Heart right ventricle (tissue), 16 donors: ENCODE data around the gene COL16A1. TPM values are rescaled to one million over a fixed set of nuclear protein-coding genes. Genes with fewer than 3 reads are reported as not detected.
A peak's percentile ranks its signal among the peaks of the same experiment; 100 is the strongest.

Experiments used
- ATAC-seq, 8 donors: fragments of 200-7000 bp; cut with Tn5 transposase; one replicate each; pipeline ENCODE4 v1.9.1; 2020; ENCODE audit warnings: mild to moderate bottlenecking in 8 of 8, moderate library complexity in 8 of 8, moderate number of reproducible peaks in 1 of 8
- DNase-seq, 2 donors: peaks; one replicate each; pipeline ENCODE4 v3.0.0-alpha.2; 2020
- H3K27ac ChIP-seq, 10 donors: fragments of 200-600 bp; sonication (generic) in 2 of 10; one replicate each; pipeline versions ENCODE4 v1.5.0 to v1.8.0; 2020 to 2022; ENCODE audit warnings: mild to moderate bottlenecking in 3 of 10
- H3K27me3 ChIP-seq, 7 donors: fragments of 200-600 bp; one replicate each; pipeline ENCODE4 v1.8.0; 2021 to 2022; ENCODE audit warnings: mild to moderate bottlenecking in 2 of 7
- H3K36me3 ChIP-seq, 9 donors: fragments of 200-600 bp; sonication (generic) in 1 of 9; one replicate each; pipeline versions ENCODE4 v1.5.0 to v1.8.0; 2020 to 2022; ENCODE audit warnings: mild to moderate bottlenecking in 2 of 9
- H3K4me1 ChIP-seq, 9 donors: fragments of 200-600 bp; sonication (generic) in 1 of 9; one replicate each; pipeline versions ENCODE4 v1.5.0 to v1.8.0; 2020 to 2022; ENCODE audit warnings: mild to moderate bottlenecking in 4 of 9
- H3K4me3 ChIP-seq, 10 donors: fragments of 200-600 bp; sonication (generic) in 2 of 10; one replicate each; pipeline versions ENCODE4 v1.5.0 to v1.8.0; 2020 to 2022; ENCODE audit warnings: mild to moderate bottlenecking in 7 of 10, moderate library complexity in 2 of 10
- H3K9me3 ChIP-seq, 11 donors: fragments of 200-600 bp in 10 of 11; sonication (generic) in 2 of 11; one replicate each; pipeline versions ENCODE4 v1.5.0 to v1.8.0; 2013 to 2022; ENCODE audit warnings: mild to moderate bottlenecking in 2 of 11, control low read depth in 1 of 11, moderate library complexity in 1 of 11
- CTCF ChIP-seq, 9 donors: fragments of 200-600 bp; sonication (generic) in 2 of 9; IDR thresholded peaks; one replicate each; pipeline versions ENCODE4 v1.5.0 to v1.8.0; 2021 to 2022; ENCODE audit warnings: antibody characterized with exemption in 9 of 9, mild to moderate bottlenecking in 5 of 9, moderate library complexity in 1 of 9
- WGBS, 2 donors: extraction: QIAGEN DNeasy Blood & Tissue Kit; methylation state at CpG; one replicate each; pipeline ENCODE4 v1.1.7; 2013; ENCODE audit warnings: inconsistent platforms in 1 of 2; 5-methylcytosine and 5-hydroxymethylcytosine counted together
- intact Hi-C, 10 donors: fragments of 100-400 bp; cut with DNase I; formaldehyde crosslinking; loops; one replicate each; pipeline versions ENCODE4 v1.11.1 to v1.14.2; 2022
- polyA plus RNA-seq, 2 donors: library from polyadenylated mRNA; stranded (reverse); fragments of 200-250 nt; gene quantifications; one replicate each; pipeline ENCODE4 v1.2.3, GENCODE V29; 2013
- total RNA-seq, 10 donors: library from RNA; stranded (reverse); fragmentation: NEBNext Ultra II Directional in 3 of 10; extraction: Animal tissue kit (Norgen Biotek cat#: 25700) in 3 of 10; gene quantifications; one replicate each; pipeline versions ENCODE4 v1.2.1 to v1.2.4, GENCODE V29; 2021 to 2023
- donor health status: Arrhythmogenic right ventricular cardiomyopathy.
- donor health status: ischemic (EF 13 %, LVEDD 7.1; RV severe dilation, severe dysfunction).
- donor health status: healthy with polysubstance abuse.
- donor health status: DM: no; HTN: yes; CAD: no.
- donor health status: DM: no; HTN: no; CAD: no.
- donor health status: ischemic (EF 25% LVEDD 6.9; RV normal size, moderate dysfunction).
- donor health status: ischemic (EF 25% LVEDD 5.7; RV mildly dilated, moderate dysfunction).
- donor health status: healthy.
- donor health status: DM: yes; HTN: yes; CAD: no.
- donor health status: Ischemic cardiomyopathy.
- donor health status: ischemic (EF 35%, LVEDD 5.7; RV mildly dilated, moderate dysfunction).
- donor health status: nonischemic (EF 11% LVEDD 7.7; RV severe dilation, severe dysfunction).
- donor health status: DM: yes; HTN: yes; CAD: no.
- donor health status: PGD.
- donor health status: ischemic (EF 29% LVEDD 5.4; RV normal size, mild dysfunction).
- donor health status: nonischemic (EF 23%, LVEDD 6.1; RV moderate dilation, normal function).

COL16A1 gene
- total and polyA plus RNA-seq, 12 donors, result 7.4 to 35.3 (median 16.6) TPM

GRCh38 chr1:31715873-31716220 is 12.0 kb upstream of the COL16A1 start:
- no peaks in the 10 kb centered on the region for H3K9me3 ChIP-seq
- no peaks in the 10 kb centered on the region for H3K36me3 ChIP-seq
- H3K27me3 ChIP-seq, result peaks cover 0 to 34% (median 0%) of the 10 kb centered on the region in 7 donors
- no peak for ATAC-seq
- peak overlapping the region in 9 of 10 donors; percentile 31 to 65 (median 52) for H3K4me3 ChIP-seq
- H3K27ac ChIP-seq, result peak overlapping the region in 9 of 10 donors; percentile 90 to 99 (median 92)
- WGBS, 2 donors, result 9 to 16% methylated on average over 7 of the region's 7 CpGs
- peaks cover 10 to 45% (median 29%) of the 10 kb centered on the region in 9 donors for H3K4me1 ChIP-seq
- no peak for DNase-seq
- intact Hi-C loops, result loop anchor here in 9 of 10 donors (1.0 to 10.0 kb wide), 13 partner anchors 15 to 300 kb away; no protein-coding TSS in a partner anchor
- TF ChIP-seq CTCF (IDR thresholded peaks at IDR 0.05), result peak in 2 of 9 donors; percentile 4 to 36

- intact Hi-C loops, result loop anchor here in 9 of 10 donors (1.0 to 10.0 kb wide), 13 partner anchors 14 to 301 kb away; no protein-coding TSS in a partner anchor
- WGBS, 2 donors, result 1 to 2% methylated on average over 44 of the region's 44 CpGs
- DNase-seq (peak; percentile 96), ATAC-seq (peak; percentile 95 to 98 (median 96))
- TF ChIP-seq CTCF (IDR thresholded peaks at IDR 0.05), result peak; percentile 79 to 98 (median 92)
- Histone ChIP-seq H3K4me1 (peaks cover 10 to 45% (median 29%) of the 10 kb centered on the region in 9 donors), H3K9me3 (no peaks in the 10 kb centered on the region), H3K27ac (peak overlapping the region; percentile 90 to 99 (median 92)), H3K36me3 (no peaks in the 10 kb centered on the region), H3K4me3 (peak overlapping the region; percentile 31 to 65 (median 50)), H3K27me3 (peaks cover 0 to 28% (median 0%) of the 10 kb centered on the region in 7 donors)
Observed at GRCh38 chr1:31715087-31715872, 11.5 kb upstream of the COL16A1 start.

GRCh38 chr1:31714442-31715086 is 10.7 kb upstream of the COL16A1 start:
- H3K4me3 ChIP-seq, result peak overlapping the region in 9 of 10 donors; percentile 31 to 65 (median 52)
- H3K9me3 ChIP-seq, result no peaks in the 10 kb centered on the region
- 1 to 2% methylated on average over 38 to 39 of the region's 39 CpGs for WGBS, 2 donors
- peak; percentile 73 to 76 for DNase-seq
- peaks cover 10 to 45% (median 29%) of the 10 kb centered on the region in 9 donors for H3K4me1 ChIP-seq
- TF ChIP-seq CTCF (IDR thresholded peaks at IDR 0.05), result peak in 8 of 9 donors; percentile 8 to 67 (median 48)
- peaks cover 0 to 25% (median 0%) of the 10 kb centered on the region in 7 donors for H3K27me3 ChIP-seq
- intact Hi-C loops, result loop anchor here in 9 of 10 donors (1.0 to 10.0 kb wide), 14 partner anchors 14 to 302 kb away; no protein-coding TSS in a partner anchor
- ATAC-seq, result peak; percentile 34 to 82 (median 62)
- H3K36me3 ChIP-seq, result no peaks in the 10 kb centered on the region
- peak overlapping the region; percentile 90 to 99 (median 92) for H3K27ac ChIP-seq

GRCh38 chr1:31712630-31713029 is 8.8 kb upstream of the COL16A1 start:
- intact Hi-C loops, result loop anchor here in 3 of 10 donors (5.0 to 10.0 kb wide), 4 partner anchors 40 to 72 kb away; no protein-coding TSS in a partner anchor
- DNase-seq, result peak; percentile 35
- 8 to 20% methylated on average over 1 of the region's 1 CpG for WGBS, 2 donors
- Histone ChIP-seq H3K4me1 (peaks cover 10 to 49% (median 29%) of the 10 kb centered on the region in 9 donors), H3K27me3 (peaks cover 0 to 25% (median 0%) of the 10 kb centered on the region in 7 donors), H3K36me3 (no peaks in the 10 kb centered on the region), H3K4me3 (no peak overlapping the region), H3K9me3 (no peaks in the 10 kb centered on the region), H3K27ac (peak overlapping the region in 8 of 10 donors; percentile 36 to 99 (median 91))
- TF ChIP-seq CTCF (IDR thresholded peaks at IDR 0.05), result no peak
- no peak for ATAC-seq
